OCI-LY3 (cell line): Measurements from ENCODE around the gene KLB.

Experiments
- H2AFZ ChIP-seq: fragments of 200-600, 300-600 bp; shearing (Covaris generic); 2 replicates; pipeline ENCODE4 v1.6.0; 2014; ENCODE audit warnings: antibody characterized with exemption, low read depth, low read length
- H3K27ac ChIP-seq: fragments of 200-600, 300-600 bp; sonication (generic); 2 replicates; pipeline ENCODE4 v1.5.1; 2014; ENCODE audit warnings: mild to moderate bottlenecking, low read length, moderate library complexity, mixed read lengths
- H3K27me3 ChIP-seq: fragments of 200-600, 300-600 bp; sonication (generic); 2 replicates; pipeline ENCODE4 v1.6.1; 2014; ENCODE audit warnings: low read depth, low read length, mixed read lengths
- H3K36me3 ChIP-seq: fragments of 200-600, 300-600 bp; sonication (generic); replicated peaks from 2 replicates; pipeline ENCODE3; 2014; ENCODE audit warnings: low read depth, low read length, mixed read lengths
- H3K4me1 ChIP-seq: fragments of 300-600, 200-600 bp; sonication (generic); 2 replicates; pipeline ENCODE4 v1.6.1; 2014; ENCODE audit warnings: low read length, mixed read lengths
- H3K4me2 ChIP-seq: fragments of 200-600, 300-600 bp; sonication (generic); 2 replicates; pipeline ENCODE4 v1.6.1; 2014; ENCODE audit warnings: low read length, mixed read lengths
- H3K4me3 ChIP-seq: fragments of 300-600, 200-600 bp; sonication (generic); 2 replicates; pipeline ENCODE4 v1.5.1; 2014; ENCODE audit warnings: antibody characterized with exemption, mild to moderate bottlenecking, low read length, moderate library complexity
- H3K79me2 ChIP-seq: fragments of 300-600, 200-600 bp; shearing (Covaris generic); 2 replicates; pipeline ENCODE4 v1.6.1; 2014; ENCODE audit warnings: mild to moderate bottlenecking, low read length, mixed read lengths
- H3K9ac ChIP-seq: fragments of 300-600, 200-600 bp; shearing (Covaris generic); 2 replicates; pipeline ENCODE4 v1.6.0; 2014; ENCODE audit warnings: mild to moderate bottlenecking, low read length, moderate library complexity
- H3K9me3 ChIP-seq: fragments of 200-600, 300-600 bp; shearing (Covaris generic); 2 replicates; pipeline ENCODE4 v1.6.1; 2014; ENCODE audit warnings: low read length, mixed read lengths; ENCODE audit not compliant: insufficient read depth
- H4K20me1 ChIP-seq: fragments of 200-600, 300-600 bp; sonication (generic); 2 replicates; pipeline ENCODE4 v1.6.1; 2016; ENCODE audit warnings: low read length, mixed read lengths; ENCODE audit not compliant: insufficient read depth
- EZH2phosphoT487 ChIP-seq: fragments of 200-600 bp; shearing (Covaris generic); IDR thresholded peaks from 2 replicates; pipeline ENCODE4 v1.6.1; 2018; ENCODE audit warnings: antibody characterized with exemption, mixed run types, low read depth
- TF ChIP-seq, protein P1 (sequence below): fragments of 200-600, 300-600 bp; sonication (generic); IDR thresholded peaks from 2 replicates; pipeline ENCODE4 v1.5.1; 2014; ENCODE audit warnings: antibody characterized with exemption, low read length, low read depth

Gene KLB

GRCh38 chr4:39435659-39436563, 29.2 kb downstream of the KLB start:
- no peaks in the 10 kb centered on the region for H4K20me1 ChIP-seq
- peak overlapping the region; percentile 88 for H2AFZ ChIP-seq
- 0 out of 2 replicates have a peak, but pooled peaks cover 2% of the 10 kb centered on the region for H3K27me3 ChIP-seq
- H3K79me2 ChIP-seq, result no peaks in the 10 kb centered on the region
- peak overlapping the region; percentile 89 for H3K4me2 ChIP-seq
- H3K27ac ChIP-seq, result no peak overlapping the region
- no peak overlapping the region for H3K9ac ChIP-seq
- H3K4me3 ChIP-seq, result peak overlapping the region; percentile 73
- no peaks in the 10 kb centered on the region for H3K9me3 ChIP-seq
- TF ChIP-seq EZH2phosphoT487, result no peak
- TF ChIP-seq, protein P1, sequence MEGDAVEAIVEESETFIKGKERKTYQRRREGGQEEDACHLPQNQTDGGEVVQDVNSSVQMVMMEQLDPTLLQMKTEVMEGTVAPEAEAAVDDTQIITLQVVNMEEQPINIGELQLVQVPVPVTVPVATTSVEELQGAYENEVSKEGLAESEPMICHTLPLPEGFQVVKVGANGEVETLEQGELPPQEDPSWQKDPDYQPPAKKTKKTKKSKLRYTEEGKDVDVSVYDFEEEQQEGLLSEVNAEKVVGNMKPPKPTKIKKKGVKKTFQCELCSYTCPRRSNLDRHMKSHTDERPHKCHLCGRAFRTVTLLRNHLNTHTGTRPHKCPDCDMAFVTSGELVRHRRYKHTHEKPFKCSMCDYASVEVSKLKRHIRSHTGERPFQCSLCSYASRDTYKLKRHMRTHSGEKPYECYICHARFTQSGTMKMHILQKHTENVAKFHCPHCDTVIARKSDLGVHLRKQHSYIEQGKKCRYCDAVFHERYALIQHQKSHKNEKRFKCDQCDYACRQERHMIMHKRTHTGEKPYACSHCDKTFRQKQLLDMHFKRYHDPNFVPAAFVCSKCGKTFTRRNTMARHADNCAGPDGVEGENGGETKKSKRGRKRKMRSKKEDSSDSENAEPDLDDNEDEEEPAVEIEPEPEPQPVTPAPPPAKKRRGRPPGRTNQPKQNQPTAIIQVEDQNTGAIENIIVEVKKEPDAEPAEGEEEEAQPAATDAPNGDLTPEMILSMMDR, result peak; percentile 74
- H3K36me3 ChIP-seq, result no peaks in the 10 kb centered on the region
- H3K4me1 ChIP-seq, result peaks cover 6% of the 10 kb centered on the region

DNA sequence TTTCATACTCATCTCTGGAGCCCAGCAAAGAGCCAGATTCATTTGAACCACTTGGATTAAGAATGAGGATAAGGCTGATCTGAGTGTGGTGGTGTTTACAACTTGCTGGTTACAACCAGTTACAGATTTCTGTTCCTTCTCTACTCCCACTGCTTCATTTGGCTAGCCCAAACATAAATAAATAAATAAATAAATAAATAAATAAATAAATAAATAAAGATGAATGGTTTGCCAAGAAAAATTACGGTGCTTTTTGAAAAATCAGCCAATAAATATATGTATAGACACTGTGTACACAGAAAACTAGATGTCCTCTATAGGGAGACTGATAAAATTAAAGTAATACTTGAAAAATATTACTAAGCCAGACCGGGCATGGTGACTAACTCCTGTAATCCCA, 34.9 kb downstream of the KLB start:
- Histone ChIP-seq H3K79me2 (no peaks in the 10 kb centered on the region), H3K9ac (no peak overlapping the region), H2AFZ (no peak overlapping the region), H4K20me1 (no peaks in the 10 kb centered on the region), H3K36me3 (peaks cover 1% of the 10 kb centered on the region), H3K4me1 (no peaks in the 10 kb centered on the region), H3K4me2 (no peak overlapping the region), H3K27ac (no peak overlapping the region), H3K4me3 (no peak overlapping the region), H3K27me3 (0 out of 2 replicates have a peak, but pooled peaks cover 2% of the 10 kb centered on the region), H3K9me3 (no peaks in the 10 kb centered on the region)
- TF ChIP-seq, protein P1, result no peak

GRCh38 chr4:39442998-39443397, 36.3 kb downstream of the KLB start:
- Histone ChIP-seq H2AFZ (no peak overlapping the region), H3K4me2 (no peak overlapping the region), H3K27ac (no peak overlapping the region), H3K9ac (no peak overlapping the region), H3K4me1 (no peaks in the 10 kb centered on the region), H3K27me3 (no peaks in the 10 kb centered on the region), H3K4me3 (no peak overlapping the region), H3K9me3 (no peaks in the 10 kb centered on the region), H3K36me3 (peaks cover 14% of the 10 kb centered on the region), H3K79me2 (no peaks in the 10 kb centered on the region), H4K20me1 (no peaks in the 10 kb centered on the region; the same call in 1 of the 2 replicates)
- TF ChIP-seq, protein P1, result no peak
- TF ChIP-seq EZH2phosphoT487, result no peak

GRCh38 chr4:39446483-39446841, 39.7 kb downstream of the KLB start:
- Histone ChIP-seq H3K36me3 (peaks cover 39% of the 10 kb centered on the region), H2AFZ (no peak overlapping the region), H3K9me3 (no peaks in the 10 kb centered on the region), H3K4me2 (no peak overlapping the region), H3K27ac (no peak overlapping the region), H3K79me2 (no peaks in the 10 kb centered on the region), H3K27me3 (no peaks in the 10 kb centered on the region), H3K9ac (no peak overlapping the region), H3K4me1 (no peaks in the 10 kb centered on the region), H3K4me3 (no peak overlapping the region), H4K20me1 (peaks cover 13% of the 10 kb centered on the region; the same call in 1 of the 2 replicates)
- no peak for TF ChIP-seq EZH2phosphoT487
- TF ChIP-seq, protein P1, result no peak
